ENCODE data around the gene PLA2G2D. TPM values are rescaled to one million over a fixed set of nuclear protein-coding genes. Genes with fewer than 3 reads are reported as not detected.

PLA2G2D gene
- total RNA-seq, 2 donors from 2014 or later, result not detected

GRCh38 chr1:20120796-20121195 is 1.5 kb upstream of the PLA2G2D start:
- ATAC-seq (ENCODE audit: insufficient number of reproducible peaks, low FRiP score, low read depth) (no peak), DNase-seq (ENCODE audit: low spot score) (no peak)
- no peaks in the 10 kb centered on the region for H3K36me3 ChIP-seq
- H3K9me3 ChIP-seq, result no peaks in the 10 kb centered on the region
- no peak overlapping the region for H3K4me3 ChIP-seq
- H3K27me3 ChIP-seq (replicated peaks; ENCODE audit: insufficient read depth), result no peaks in the 10 kb centered on the region
- TF ChIP-seq CTCF (IDR thresholded peaks at IDR 0.05), result no peak
- H3K4me1 ChIP-seq (ENCODE audit: control insufficient read depth in 1 of 2, low read depth in 2 of 2), result no peaks in the 10 kb centered on the region
- no peak overlapping the region for H3K27ac ChIP-seq

- Histone ChIP-seq H3K4me3 (no peak overlapping the region), H3K27me3 (replicated peaks; ENCODE audit: insufficient read depth) (no peaks in the 10 kb centered on the region), H3K9me3 (no peaks in the 10 kb centered on the region), H3K4me1 (ENCODE audit: control insufficient read depth in 1 of 2, low read depth in 2 of 2) (no peaks in the 10 kb centered on the region), H3K36me3 (no peaks in the 10 kb centered on the region), H3K27ac (no peak overlapping the region)
- ATAC-seq (ENCODE audit: insufficient number of reproducible peaks, low FRiP score, low read depth) (no peak), DNase-seq (ENCODE audit: low spot score) (no peak)
- TF ChIP-seq CTCF (IDR thresholded peaks at IDR 0.05), result no peak
These were observed 2.1 kb downstream of the PLA2G2D start for GRCh38 chr1:20117236-20117635.

DNA sequence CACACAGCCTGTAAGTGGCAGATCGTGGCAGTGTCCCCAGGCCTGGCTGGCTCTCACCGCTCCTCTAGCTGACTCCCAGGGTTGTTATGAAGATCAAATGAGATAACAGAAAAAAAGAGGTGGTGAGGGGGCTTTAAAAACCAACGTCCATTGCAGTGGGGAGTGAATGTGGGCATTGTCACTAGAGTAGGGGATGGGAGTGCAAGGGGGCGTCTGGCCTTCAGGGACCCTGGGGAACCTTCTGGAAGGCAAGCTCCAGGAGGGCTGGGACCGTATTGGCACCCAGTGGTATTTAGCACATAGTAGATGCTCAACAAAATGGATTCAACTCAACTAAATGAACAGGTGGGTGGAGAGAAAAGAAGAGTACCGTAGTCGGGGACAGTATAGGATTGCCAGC is 3.4 kb downstream of the PLA2G2D start:
- no peaks in the 10 kb centered on the region for H3K36me3 ChIP-seq

GRCh38 chr1:20115479-20115878 is 3.9 kb downstream of the PLA2G2D start:
- DNase-seq (ENCODE audit: low spot score), result no peak

More for the DNA sequence above, 3.4 kb downstream of the PLA2G2D start:
- TF ChIP-seq CTCF (IDR thresholded peaks at IDR 0.05), result no peak
- Histone ChIP-seq H3K4me1 (ENCODE audit: control insufficient read depth in 1 of 2, low read depth in 2 of 2) (no peaks in the 10 kb centered on the region), H3K27me3 (replicated peaks; ENCODE audit: insufficient read depth) (no peaks in the 10 kb centered on the region), H3K27ac (no peak overlapping the region), H3K9me3 (no peaks in the 10 kb centered on the region), H3K4me3 (no peak overlapping the region)
- DNase-seq (ENCODE audit: low spot score) (no peak), ATAC-seq (ENCODE audit: insufficient number of reproducible peaks, low FRiP score, low read depth) (no peak)

DNA sequence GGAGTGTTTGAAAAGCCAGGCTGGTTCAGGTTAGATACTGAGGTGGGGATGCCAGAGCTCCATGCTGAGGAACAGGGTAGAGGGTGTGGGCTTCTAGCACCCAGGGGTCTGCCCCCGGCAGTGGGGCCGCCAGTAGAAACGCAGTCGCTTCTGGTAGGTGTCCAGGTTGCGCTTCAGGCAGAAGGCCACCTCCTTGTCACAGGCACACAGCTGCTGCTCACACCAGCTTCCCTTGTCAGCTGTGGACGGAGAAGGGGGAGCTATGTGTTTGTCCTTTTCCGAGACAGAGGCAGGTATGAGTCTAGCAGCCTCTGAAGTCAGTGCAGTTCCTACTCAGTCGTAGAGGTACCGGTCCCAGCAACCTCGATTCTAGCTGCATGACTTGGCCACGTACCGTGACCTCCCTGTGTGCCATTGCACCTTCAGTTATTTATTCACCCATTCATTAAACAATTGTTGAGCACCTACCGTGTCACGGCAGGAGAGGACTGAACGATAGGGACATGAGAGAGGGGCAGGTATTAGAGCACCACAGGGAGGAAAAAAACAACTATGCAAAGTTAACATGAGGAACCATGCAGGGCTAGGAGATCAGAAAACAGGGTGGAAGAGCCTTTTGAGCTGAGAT is 5.2 kb downstream of the PLA2G2D start:
- no peak for ATAC-seq (ENCODE audit: insufficient number of reproducible peaks, low FRiP score, low read depth)
- H3K27me3 ChIP-seq (replicated peaks; ENCODE audit: insufficient read depth), result no peaks in the 10 kb centered on the region
- DNase-seq (ENCODE audit: low spot score), result no peak
- TF ChIP-seq CTCF (IDR thresholded peaks at IDR 0.05), result no peak
- H3K27ac ChIP-seq, result no peak overlapping the region
- H3K4me1 ChIP-seq (ENCODE audit: control insufficient read depth in 1 of 2, low read depth in 2 of 2), result no peaks in the 10 kb centered on the region
- no peaks in the 10 kb centered on the region for H3K36me3 ChIP-seq
- no peak overlapping the region for H3K4me3 ChIP-seq
- H3K9me3 ChIP-seq, result no peaks in the 10 kb centered on the region

More at GRCh38 chr1:20115479-20115878, 3.9 kb downstream of the PLA2G2D start:
- no peaks in the 10 kb centered on the region for H3K9me3 ChIP-seq
- no peaks in the 10 kb centered on the region for H3K36me3 ChIP-seq
- no peaks in the 10 kb centered on the region for H3K27me3 ChIP-seq (replicated peaks; ENCODE audit: insufficient read depth)
- no peaks in the 10 kb centered on the region for H3K4me1 ChIP-seq (ENCODE audit: control insufficient read depth in 1 of 2, low read depth in 2 of 2)
- H3K27ac ChIP-seq, result no peak overlapping the region
- no peak for TF ChIP-seq CTCF (IDR thresholded peaks at IDR 0.05)
- no peak for ATAC-seq (ENCODE audit: insufficient number of reproducible peaks, low FRiP score, low read depth)
- H3K4me3 ChIP-seq, result no peak overlapping the region

Data from thoracic aorta (tissue), 2 donors.